ENCODE measurements around the gene SEC16A. TPM values are rescaled to one million over a fixed set of nuclear protein-coding genes. Genes with fewer than 3 reads are reported as not detected.

Gene SEC16A
- total RNA-seq, 2 donors from 2014 or later: 59.0 to 72.8 TPM

- Histone ChIP-seq H3K27me3 (replicated peaks; ENCODE audit: insufficient read depth) (no peaks in the 10 kb centered on the region), H3K9me3 (no peaks in the 10 kb centered on the region), H3K4me1 (ENCODE audit: control insufficient read depth in 1 of 2, low read depth in 2 of 2) (peaks cover 0 to under 1% of the 10 kb centered on the region in 2 donors), H3K27ac (no peak overlapping the region), H3K36me3 (peaks cover 48% of the 10 kb centered on the region), H3K4me3 (no peak overlapping the region)
- no peak for ATAC-seq (ENCODE audit: insufficient number of reproducible peaks, low FRiP score, low read depth)
- no peak for TF ChIP-seq CTCF (IDR thresholded peaks at IDR 0.05)
- DNase-seq (ENCODE audit: low spot score): no peak
Observed at GRCh38 chr9:136520053-136520540, 37.3 kb upstream of the SEC16A start.

- no peak for TF ChIP-seq CTCF (IDR thresholded peaks at IDR 0.05)
- Histone ChIP-seq H3K27me3 (replicated peaks; ENCODE audit: insufficient read depth) (no peaks in the 10 kb centered on the region), H3K27ac (no peak overlapping the region), H3K4me1 (ENCODE audit: control insufficient read depth in 1 of 2, low read depth in 2 of 2) (no peaks in the 10 kb centered on the region), H3K4me3 (no peak overlapping the region), H3K9me3 (no peaks in the 10 kb centered on the region), H3K36me3 (peaks cover 53% of the 10 kb centered on the region)
- DNase-seq (ENCODE audit: low spot score): no peak
- no peak for ATAC-seq (ENCODE audit: insufficient number of reproducible peaks, low FRiP score, low read depth)
Observed at GRCh38 chr9:136519263-136520052, 36.6 kb upstream of the SEC16A start.

- H3K36me3 ChIP-seq: peaks cover 59% of the 10 kb centered on the region
- H3K4me3 ChIP-seq: no peak overlapping the region
- H3K27ac ChIP-seq: no peak overlapping the region
- ATAC-seq (ENCODE audit: insufficient number of reproducible peaks, low FRiP score, low read depth) (no peak), DNase-seq (ENCODE audit: low spot score) (no peak)
- H3K4me1 ChIP-seq (ENCODE audit: control insufficient read depth in 1 of 2, low read depth in 2 of 2): no peaks in the 10 kb centered on the region
- H3K27me3 ChIP-seq (replicated peaks; ENCODE audit: insufficient read depth): no peaks in the 10 kb centered on the region
- no peak for TF ChIP-seq CTCF (IDR thresholded peaks at IDR 0.05)
- H3K9me3 ChIP-seq: no peaks in the 10 kb centered on the region
Observed at GRCh38 chr9:136518623-136519022, 35.8 kb upstream of the SEC16A start.

- H3K9me3 ChIP-seq: no peaks in the 10 kb centered on the region
- H3K4me3 ChIP-seq: no peak overlapping the region
- H3K36me3 ChIP-seq: peaks cover 60% of the 10 kb centered on the region
- no peaks in the 10 kb centered on the region for H3K27me3 ChIP-seq (replicated peaks; ENCODE audit: insufficient read depth)
- H3K27ac ChIP-seq: no peak overlapping the region
- no peak for TF ChIP-seq CTCF (IDR thresholded peaks at IDR 0.05)
- ATAC-seq (ENCODE audit: insufficient number of reproducible peaks, low FRiP score, low read depth) (no peak), DNase-seq (ENCODE audit: low spot score) (no peak)
- no peaks in the 10 kb centered on the region for H3K4me1 ChIP-seq (ENCODE audit: control insufficient read depth in 1 of 2, low read depth in 2 of 2)
Observed at GRCh38 chr9:136517950-136518349, 35.1 kb upstream of the SEC16A start.

GRCh38 chr9:136517012-136517743, 34.3 kb upstream of the SEC16A start:
- ATAC-seq (ENCODE audit: insufficient number of reproducible peaks, low FRiP score, low read depth): no peak
- Histone ChIP-seq H3K27me3 (replicated peaks; ENCODE audit: insufficient read depth) (no peaks in the 10 kb centered on the region), H3K27ac (no peak overlapping the region), H3K36me3 (peaks cover 65% of the 10 kb centered on the region), H3K4me3 (no peak overlapping the region), H3K4me1 (ENCODE audit: control insufficient read depth in 1 of 2, low read depth in 2 of 2) (no peaks in the 10 kb centered on the region), H3K9me3 (no peaks in the 10 kb centered on the region)
- no peak for DNase-seq (ENCODE audit: low spot score)
- no peak for TF ChIP-seq CTCF (IDR thresholded peaks at IDR 0.05)

Data from thoracic aorta (tissue), 2 donors.